ENCODE measurements around the gene PRRT4. TPM values are rescaled to one million over a fixed set of nuclear protein-coding genes. Genes with fewer than 3 reads are reported as not detected.

The PRRT4 gene
- total and polyA plus RNA-seq, 9 of the 15 experiments (the other 6 are each of a cell fraction or from before 2014, with no cell fraction given) = not detected

DNA sequence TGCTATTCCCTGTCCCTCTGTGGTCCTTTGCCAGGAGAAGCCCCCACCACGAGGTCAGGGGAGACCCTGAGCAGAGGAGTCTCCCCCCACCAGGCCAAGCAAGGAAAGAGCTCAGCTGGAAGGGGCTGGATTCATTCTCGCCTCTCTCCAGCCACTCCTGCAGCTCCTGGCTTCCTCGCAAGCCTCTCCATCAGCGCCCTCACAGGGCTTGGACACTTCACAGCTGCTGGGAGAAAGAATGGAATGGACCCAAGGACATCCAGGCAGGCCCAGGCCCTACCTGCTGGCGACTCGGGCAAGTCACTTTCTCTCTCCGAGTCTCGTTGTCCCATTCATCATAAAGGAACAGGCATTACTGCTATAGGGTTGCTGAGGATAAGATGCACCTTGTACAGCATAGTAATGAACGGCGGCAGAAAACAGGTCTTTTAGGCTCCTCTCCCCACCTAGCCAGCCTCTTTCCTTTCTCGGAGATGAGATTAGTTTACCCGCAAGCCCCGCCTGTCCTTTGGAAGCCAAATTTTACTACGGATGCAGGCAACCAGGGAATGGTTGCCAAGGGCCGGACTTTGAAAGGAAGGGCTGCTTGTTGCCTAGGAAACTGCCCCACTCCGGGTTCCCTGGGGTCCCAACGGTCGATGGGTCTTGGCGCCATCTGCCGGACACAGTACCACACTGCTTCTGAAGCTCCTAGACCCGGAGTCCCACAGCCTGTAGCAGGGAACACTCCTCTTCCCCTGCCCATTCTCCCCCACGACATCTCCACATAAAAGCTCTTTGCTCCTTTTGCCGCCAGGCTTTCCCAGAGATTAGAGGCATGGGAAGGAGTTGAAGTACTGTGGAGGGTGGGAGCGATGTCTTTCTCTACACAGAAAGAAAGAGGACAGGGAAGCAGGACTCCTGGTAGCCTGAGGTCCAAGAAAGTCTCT is 26.0 kb upstream of the PRRT4 start (continued):
- 0 out of 2 replicates have a peak, but pooled peaks have one; percentile 24 for TF ChIP-seq RFX5 (IDR thresholded peaks at IDR 0.05; ENCODE audit: low read depth, low read length)
- no peak for TF ChIP-seq KAT8 (IDR thresholded peaks at IDR 0.05; ENCODE audit: low read depth)
- no peak for TF ChIP-seq PCBP2 (IDR thresholded peaks at IDR 0.05; ENCODE audit: low read depth, low read length, poor library complexity, severe bottlenecking)
- no peak for TF ChIP-seq TCF3 (CRISPR knock-in tag; IDR thresholded peaks at IDR 0.05)
- TF ChIP-seq, protein P1, sequence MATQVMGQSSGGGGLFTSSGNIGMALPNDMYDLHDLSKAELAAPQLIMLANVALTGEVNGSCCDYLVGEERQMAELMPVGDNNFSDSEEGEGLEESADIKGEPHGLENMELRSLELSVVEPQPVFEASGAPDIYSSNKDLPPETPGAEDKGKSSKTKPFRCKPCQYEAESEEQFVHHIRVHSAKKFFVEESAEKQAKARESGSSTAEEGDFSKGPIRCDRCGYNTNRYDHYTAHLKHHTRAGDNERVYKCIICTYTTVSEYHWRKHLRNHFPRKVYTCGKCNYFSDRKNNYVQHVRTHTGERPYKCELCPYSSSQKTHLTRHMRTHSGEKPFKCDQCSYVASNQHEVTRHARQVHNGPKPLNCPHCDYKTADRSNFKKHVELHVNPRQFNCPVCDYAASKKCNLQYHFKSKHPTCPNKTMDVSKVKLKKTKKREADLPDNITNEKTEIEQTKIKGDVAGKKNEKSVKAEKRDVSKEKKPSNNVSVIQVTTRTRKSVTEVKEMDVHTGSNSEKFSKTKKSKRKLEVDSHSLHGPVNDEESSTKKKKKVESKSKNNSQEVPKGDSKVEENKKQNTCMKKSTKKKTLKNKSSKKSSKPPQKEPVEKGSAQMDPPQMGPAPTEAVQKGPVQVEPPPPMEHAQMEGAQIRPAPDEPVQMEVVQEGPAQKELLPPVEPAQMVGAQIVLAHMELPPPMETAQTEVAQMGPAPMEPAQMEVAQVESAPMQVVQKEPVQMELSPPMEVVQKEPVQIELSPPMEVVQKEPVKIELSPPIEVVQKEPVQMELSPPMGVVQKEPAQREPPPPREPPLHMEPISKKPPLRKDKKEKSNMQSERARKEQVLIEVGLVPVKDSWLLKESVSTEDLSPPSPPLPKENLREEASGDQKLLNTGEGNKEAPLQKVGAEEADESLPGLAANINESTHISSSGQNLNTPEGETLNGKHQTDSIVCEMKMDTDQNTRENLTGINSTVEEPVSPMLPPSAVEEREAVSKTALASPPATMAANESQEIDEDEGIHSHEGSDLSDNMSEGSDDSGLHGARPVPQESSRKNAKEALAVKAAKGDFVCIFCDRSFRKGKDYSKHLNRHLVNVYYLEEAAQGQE (IDR thresholded peaks at IDR 0.05; ENCODE audit: borderline replicate concordance) = peak; percentile 86
- TF ChIP-seq, protein P1 (CRISPR knock-in tag; IDR thresholded peaks at IDR 0.05; ENCODE audit: low read depth) = peak; percentile 51; the same call in 1 of the 2 replicates
- no peak for TF ChIP-seq RBBP5 (IDR thresholded peaks at IDR 0.05; ENCODE audit: borderline replicate concordance, insufficient read depth, low read length, poor library complexity, severe bottlenecking)
- no peak for TF ChIP-seq POU5F1 (IDR thresholded peaks at IDR 0.05; ENCODE audit: borderline replicate concordance, low read depth, low read length, partially characterized antibody)
- TF ChIP-seq HMG20B (CRISPR knock-in tag; IDR thresholded peaks at IDR 0.05) = no peak
- no peak for TF ChIP-seq HNRNPUL1 (IDR thresholded peaks at IDR 0.05; ENCODE audit: low read length)
- TF ChIP-seq, protein P2, sequence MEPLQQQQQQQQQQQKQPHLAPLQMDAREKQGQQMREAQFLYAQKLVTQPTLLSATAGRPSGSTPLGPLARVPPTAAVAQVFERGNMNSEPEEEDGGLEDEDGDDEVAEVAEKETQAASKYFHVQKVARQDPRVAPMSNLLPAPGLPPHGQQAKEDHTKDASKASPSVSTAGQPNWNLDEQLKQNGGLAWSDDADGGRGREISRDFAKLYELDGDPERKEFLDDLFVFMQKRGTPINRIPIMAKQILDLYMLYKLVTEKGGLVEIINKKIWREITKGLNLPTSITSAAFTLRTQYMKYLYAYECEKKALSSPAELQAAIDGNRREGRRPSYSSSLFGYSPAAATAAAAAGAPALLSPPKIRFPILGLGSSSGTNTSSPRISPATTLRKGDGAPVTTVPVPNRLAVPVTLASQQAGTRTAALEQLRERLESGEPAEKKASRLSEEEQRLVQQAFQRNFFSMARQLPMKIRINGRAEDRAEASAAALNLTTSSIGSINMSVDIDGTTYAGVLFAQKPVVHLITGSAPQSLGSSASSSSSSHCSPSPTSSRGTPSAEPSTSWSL (CRISPR knock-in tag; IDR thresholded peaks at IDR 0.05; ENCODE audit: borderline replicate concordance) = no peak
- TF ChIP-seq ADNP (tag; IDR thresholded peaks at IDR 0.05) = no peak
- TF ChIP-seq MCM5 (IDR thresholded peaks at IDR 0.05; ENCODE audit: low read depth) = no peak
- TF ChIP-seq NEUROD1 (IDR thresholded peaks at IDR 0.05; ENCODE audit: borderline replicate concordance, low read depth, low read length, partially characterized antibody) = peak; percentile 50
- no peak for TF ChIP-seq ZNF830 (CRISPR knock-in tag; IDR thresholded peaks at IDR 0.05)
- no peak for TF ChIP-seq POLR2A (conservative IDR thresholded peaks at IDR 0.05)
- no peak for TF ChIP-seq HNRNPLL (IDR thresholded peaks at IDR 0.05; ENCODE audit: low read depth, low read length, poor library complexity, severe bottlenecking)
- TF ChIP-seq GABPB1 (CRISPR knock-in tag; IDR thresholded peaks at IDR 0.05) = peak; percentile 37; the same call in 1 of the 2 replicates
- no peak for TF ChIP-seq ZNF282 (CRISPR knock-in tag; IDR thresholded peaks at IDR 0.05)
- no peak for TF ChIP-seq RNF2 (IDR thresholded peaks at IDR 0.05)

Measured in K562 (cell line).